Endothelial cell of umbilical vein (primary cell): ENCODE measurements around the gene COPS6. TPM values are rescaled to one million over a fixed set of nuclear protein-coding genes. Genes with fewer than 3 reads are reported as not detected.

Experiments
- BruUV-seq: library from RNA; stranded (reverse); fragments of 400-500 nt; replicated peaks from 2 replicates; lab custom pipeline; 2021; lab: Mats Ljungman, UMichigan
- CTCF ChIA-PET: fragments of 300-600, 350-600 bp; sonication (Branson Sonifier 250); formaldehyde crosslinking; loops from one replicate; lab custom pipeline; 2021; ENCODE audit warnings: antibody characterized with exemption, inconsistent platforms; lab: Charles Lee
- POLR2A ChIA-PET: fragments of 300-600, 350-600 bp; sonication (Branson Sonifier 250); formaldehyde crosslinking; loops from one replicate; lab custom pipeline; 2021; ENCODE audit warnings: antibody characterized with exemption, inconsistent platforms; lab: Charles Lee
- DNase-seq: peaks from one replicate; pipeline ENCODE4 v3.0.0-alpha.2; 2011; ENCODE audit warnings: low read depth, low spot score
- FAIRE-seq: peaks from 2 replicates; lab custom pipeline; 2011; peaks lifted over from hg19 to GRCh38; lab: Jason Lieb, UNC
- H2AFZ ChIP-seq: 2 replicates; pipeline ENCODE4 v1.6.0; 2012; ENCODE audit warnings: low read depth, low read length, control low read depth, inconsistent platforms
- H3K27ac ChIP-seq: 2 replicates; pipeline ENCODE4 v1.5.1; 2011; ENCODE audit warnings: low read depth, mild to moderate bottlenecking, control low read depth, low read length, moderate library complexity; ENCODE audit not compliant: insufficient read depth
- H3K27me3 ChIP-seq, 2 experiments: 2 replicates each; pipeline versions ENCODE4 v1.6.0 to v1.6.1; 2011; ENCODE audit warnings: low read length in 2 of 2, mixed read lengths in 1 of 2; ENCODE audit not compliant: control insufficient read depth in 2 of 2, insufficient read depth in 2 of 2
- H3K36me3 ChIP-seq, 2 experiments: 2 replicates in 1 of 2; 3 replicates in 1 of 2; pipeline ENCODE4 v1.5.1; 2011; ENCODE audit warnings: low read length in 2 of 2, mild to moderate bottlenecking in 1 of 2, moderate library complexity in 1 of 2; ENCODE audit not compliant: control insufficient read depth in 2 of 2, insufficient read depth in 2 of 2; ENCODE audit errors: extremely low read depth in 1 of 2
- H3K4me1 ChIP-seq: 3 replicates; pipeline ENCODE4 v1.5.1; 2011; ENCODE audit warnings: mild to moderate bottlenecking, low read length; ENCODE audit not compliant: control insufficient read depth, insufficient read depth; ENCODE audit errors: extremely low read depth
- H3K4me2 ChIP-seq: 2 replicates; pipeline ENCODE4 v1.6.1; 2011; ENCODE audit warnings: low read length, control low read depth, mixed read lengths; ENCODE audit not compliant: insufficient read depth
- H3K4me3 ChIP-seq, 3 experiments: fragments of 200-600 bp in 1 of 3; sonication (generic), shearing (Covaris generic) in 1 of 3; replicated peaks in 1 of 3; 2 replicates each; pipeline ENCODE4 v1.5.1; 2011 to 2016; ENCODE audit warnings: control low read depth in 3 of 3, low read length in 3 of 3, mild to moderate bottlenecking in 2 of 3, inconsistent platforms in 1 of 3, low read depth in 1 of 3, moderate library complexity in 1 of 3; ENCODE audit not compliant: insufficient read depth in 1 of 3
- H3K79me2 ChIP-seq: 2 replicates; pipeline ENCODE4 v1.6.0; 2012; ENCODE audit warnings: low read length, inconsistent platforms; ENCODE audit not compliant: control insufficient read depth, insufficient read depth
- H3K9ac ChIP-seq: replicated peaks from 2 replicates; pipeline ENCODE3; 2011; ENCODE audit warnings: low read length, control low read depth; ENCODE audit not compliant: insufficient read depth; ENCODE audit errors: extremely low read depth
- H3K9me1 ChIP-seq: replicated peaks from 3 replicates; pipeline ENCODE4 v1.6.0; 2011; ENCODE audit warnings: mild to moderate bottlenecking, low read length; ENCODE audit not compliant: control insufficient read depth, insufficient read depth; ENCODE audit errors: extremely low read depth
- H3K9me3 ChIP-seq: replicated peaks from 2 replicates; pipeline ENCODE4 v1.5.1; 2012; ENCODE audit warnings: low read length, inconsistent platforms; ENCODE audit not compliant: control insufficient read depth, insufficient read depth
- H4K20me1 ChIP-seq: replicated peaks from 2 replicates; pipeline ENCODE3; 2011; ENCODE audit warnings: mild to moderate bottlenecking, low read length; ENCODE audit not compliant: control insufficient read depth, insufficient read depth; ENCODE audit errors: extremely low read depth
- EZH2 ChIP-seq: IDR thresholded peaks from 2 replicates; pipeline ENCODE4 v1.6.1; 2012; ENCODE audit warnings: borderline replicate concordance, low read depth, mild to moderate bottlenecking, moderate library complexity, low read length, inconsistent platforms; ENCODE audit not compliant: severe bottlenecking
- FOS ChIP-seq: IDR thresholded peaks from 2 replicates; pipeline ENCODE4 v1.6.1; 2011; ENCODE audit warnings: mild to moderate bottlenecking, low read length, moderate library complexity, borderline replicate concordance; ENCODE audit not compliant: insufficient read depth
- GATA2 ChIP-seq: IDR thresholded peaks from 2 replicates; pipeline ENCODE4 v1.7.0; 2011; ENCODE audit warnings: low read depth, mild to moderate bottlenecking, moderate library complexity, mixed read lengths, low read length; ENCODE audit not compliant: insufficient read length, insufficient read depth
- JUN ChIP-seq: IDR thresholded peaks from 2 replicates; pipeline ENCODE4 v1.6.1; 2011; ENCODE audit warnings: borderline replicate concordance, low read depth; ENCODE audit not compliant: insufficient read length, insufficient read depth
- MYC ChIP-seq: IDR thresholded peaks from one replicate; pipeline ENCODE4 v1.6.1; 2011; ENCODE audit warnings: mild to moderate bottlenecking, low read depth, low read length
- POLR2A ChIP-seq: IDR thresholded peaks from 2 replicates; pipeline ENCODE4 v1.6.1; 2012; ENCODE audit warnings: low read depth, mild to moderate bottlenecking, control low read depth, low read length
- POLR2AphosphoS5 ChIP-seq: IDR thresholded peaks from 2 replicates; pipeline ENCODE4 v1.6.1; 2012; ENCODE audit warnings: low read depth, mild to moderate bottlenecking, control low read depth, low read length, moderate library complexity; ENCODE audit not compliant: insufficient read depth
- dilution Hi-C: fragments of 300-500 bp; cut with MboI; formaldehyde crosslinking; loops from one replicate; pipeline ENCODE4 v1.15.0; 2019; ENCODE audit warnings: low sequenced_read_pairs; ENCODE audit not compliant: extremely low pct_ligation_motif_present
- intact Hi-C: fragments of 100-400 bp; cut with micrococcal nuclease; formaldehyde crosslinking; loops from one replicate; pipeline ENCODE4 v1.10.0; 2022
- polyA plus RNA-seq, 4 experiments: library from polyadenylated mRNA; depleted of rRNA in 3 of 4; stranded (reverse) in 3 of 4; unstranded in 1 of 4; fragments of >200 nt; gene quantifications; 2 replicates each; pipeline versions ENCODE4 v1.2.1 to v1.2.3, GENCODE V29; 2011 to 2012; ENCODE audit warnings: missing spikeins in 1 of 4
- total RNA-seq: library from RNA; stranded (reverse); gene quantifications from 2 replicates; pipeline ENCODE4 v1.2.3, GENCODE V29; 2021
- TF ChIP-seq, protein P1 (sequence below), 2 donors: IDR thresholded peaks; 1 replicate in 1 of 2; 2 replicates in 1 of 2; pipeline ENCODE4 v1.5.1; 2011; ENCODE audit warnings: low read length in 2 of 2, mild to moderate bottlenecking in 2 of 2, moderate library complexity in 2 of 2, control low read depth in 1 of 2, inconsistent platforms in 1 of 2, low read depth in 1 of 2; ENCODE audit not compliant: insufficient read depth in 1 of 2; ENCODE audit errors: extremely low read depth in 1 of 2
- TF ChIP-seq, protein P2 (sequence below): IDR thresholded peaks from 2 replicates; pipeline ENCODE4 v1.6.1; 2011; ENCODE audit not compliant: insufficient read depth, insufficient read length

COPS6 gene
- total and polyA plus RNA-seq, 2 donors (not counting 3 experiments of a cell fraction or from before 2014, with no cell fraction given): 188 to 251 TPM

DNA sequence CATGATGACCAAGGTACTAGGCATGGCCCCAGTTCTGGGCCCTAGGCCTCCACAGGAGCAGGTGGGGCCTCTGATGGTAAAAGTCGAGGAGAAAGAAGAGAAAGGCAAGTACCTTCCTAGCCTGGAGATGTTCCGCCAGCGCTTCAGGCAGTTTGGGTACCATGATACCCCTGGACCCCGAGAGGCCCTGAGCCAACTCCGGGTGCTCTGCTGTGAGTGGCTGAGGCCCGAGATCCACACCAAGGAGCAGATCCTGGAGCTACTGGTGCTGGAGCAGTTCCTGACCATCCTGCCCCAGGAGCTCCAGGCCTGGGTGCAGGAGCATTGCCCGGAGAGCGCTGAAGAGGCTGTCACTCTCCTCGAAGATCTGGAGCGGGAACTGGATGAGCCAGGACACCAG lies 31.8 kb upstream of the COPS6 start:
- dilution Hi-C loops: no loop called here
- Histone ChIP-seq H3K9me1 (no peaks in the 10 kb centered on the region), H3K4me2 (no peak overlapping the region), H3K27me3 (no peaks in the 10 kb centered on the region), H3K4me3 (no peak overlapping the region), H3K9me3 (no peaks in the 10 kb centered on the region), H3K79me2 (no peaks in the 10 kb centered on the region), H3K27ac (no peak overlapping the region), H3K9ac (no peak overlapping the region), H3K4me1 (no peaks in the 10 kb centered on the region), H3K36me3 (peaks cover 8 to 13% of the 10 kb centered on the region in 2 experiments), H4K20me1 (no peaks in the 10 kb centered on the region), H2AFZ (no peak overlapping the region)
- intact Hi-C loops: no loop called here
- CTCF ChIA-PET: interaction anchor here (9.1 kb wide), 1 partner anchor 63 kb away, joined by 158 read pairs; no protein-coding TSS in a partner anchor
- POLR2A ChIA-PET: no interaction called here
- no peak for FAIRE-seq
- DNase-seq: no peak
- TF ChIP-seq, protein P1, sequence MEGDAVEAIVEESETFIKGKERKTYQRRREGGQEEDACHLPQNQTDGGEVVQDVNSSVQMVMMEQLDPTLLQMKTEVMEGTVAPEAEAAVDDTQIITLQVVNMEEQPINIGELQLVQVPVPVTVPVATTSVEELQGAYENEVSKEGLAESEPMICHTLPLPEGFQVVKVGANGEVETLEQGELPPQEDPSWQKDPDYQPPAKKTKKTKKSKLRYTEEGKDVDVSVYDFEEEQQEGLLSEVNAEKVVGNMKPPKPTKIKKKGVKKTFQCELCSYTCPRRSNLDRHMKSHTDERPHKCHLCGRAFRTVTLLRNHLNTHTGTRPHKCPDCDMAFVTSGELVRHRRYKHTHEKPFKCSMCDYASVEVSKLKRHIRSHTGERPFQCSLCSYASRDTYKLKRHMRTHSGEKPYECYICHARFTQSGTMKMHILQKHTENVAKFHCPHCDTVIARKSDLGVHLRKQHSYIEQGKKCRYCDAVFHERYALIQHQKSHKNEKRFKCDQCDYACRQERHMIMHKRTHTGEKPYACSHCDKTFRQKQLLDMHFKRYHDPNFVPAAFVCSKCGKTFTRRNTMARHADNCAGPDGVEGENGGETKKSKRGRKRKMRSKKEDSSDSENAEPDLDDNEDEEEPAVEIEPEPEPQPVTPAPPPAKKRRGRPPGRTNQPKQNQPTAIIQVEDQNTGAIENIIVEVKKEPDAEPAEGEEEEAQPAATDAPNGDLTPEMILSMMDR (IDR thresholded peaks at IDR 0.05; ENCODE audit: extremely low read depth in 1 of 2, insufficient read depth in 1 of 2, low read depth in 1 of 2, low read length in 2 of 2): no peak
- TF ChIP-seq, protein P2, sequence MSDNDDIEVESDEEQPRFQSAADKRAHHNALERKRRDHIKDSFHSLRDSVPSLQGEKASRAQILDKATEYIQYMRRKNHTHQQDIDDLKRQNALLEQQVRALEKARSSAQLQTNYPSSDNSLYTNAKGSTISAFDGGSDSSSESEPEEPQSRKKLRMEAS: no peak
- TF ChIP-seq GATA2 (no peak), JUN (no peak), EZH2 (no peak), MYC (no peak), POLR2A (no peak), FOS (no peak), POLR2AphosphoS5 (no peak)
- no TSS peak for BruUV-seq
